Right lobe of liver (tissue), 4 donors: ENCODE measurements around the gene PTPRM.

Experiments used
- CTCF ChIP-seq, 4 donors: fragments of 200-600 bp in 3 of 4; fragments of 450-650 bp in 1 of 4; IDR thresholded peaks; one replicate each; pipeline versions ENCODE4 v1.5.1 to v1.8.0; 2016 to 2022; ENCODE audit warnings: antibody characterized with exemption in 4 of 4, mild to moderate bottlenecking in 2 of 4
- POLR2A ChIP-seq: fragments of 450-650 bp; IDR thresholded peaks from one replicate; pipeline ENCODE4 v1.6.1; 2017; ENCODE audit warnings: antibody characterized with exemption, mild to moderate bottlenecking
- donor health status: DM: no; HTN: no; CAD: no.
- donor health status: DM: no; HTN: no; CAD: no.
- donor health status: DM: no; HTN: yes; CAD: no.

- no peak for TF ChIP-seq CTCF (IDR thresholded peaks at IDR 0.05)
- TF ChIP-seq POLR2A: no peak
These were observed 693.7 kb downstream of the PTPRM start for GRCh38 chr18:8260827-8261226.
